NCI-H226 (cell line): Measurements from ENCODE around the gene OR2G2.

Experiments
- DNase-seq: peaks from one replicate; pipeline ENCODE4 v3.0.0-alpha.2; 2015

OR2G2 gene

GRCh38 chr1:247588060-247588459 lies at the start of gene OR2G2:
TSS of gene OR2G2 (plus strand) at chr1:247588360. CDS start at chr1:247588360, 0 bp downstream.
- DNase-seq = no peak

- no peak for DNase-seq
These were observed 49.6 kb upstream of the OR2G2 start for GRCh38 chr1:247538561-247538960.

GRCh38 chr1:247539215-247539614 lies 48.9 kb upstream of the OR2G2 start:
- no peak for DNase-seq

GRCh38 chr1:247540581-247540980 lies 47.6 kb upstream of the OR2G2 start:
- no peak for DNase-seq

- no peak for DNase-seq
These were observed 45.3 kb upstream of the OR2G2 start for GRCh38 chr1:247542811-247543210.

GRCh38 chr1:247548092-247548491 lies 40.1 kb upstream of the OR2G2 start:
- no peak for DNase-seq

GRCh38 chr1:247548769-247549182 lies 39.4 kb upstream of the OR2G2 start, which contains the start of gene GCSAML:
TSS of gene GCSAML (plus strand) at chr1:247549134. CDS start at chr1:247549192, 58 bp downstream.
- no peak for DNase-seq

- DNase-seq = peak; percentile 86
These were observed 36.4 kb upstream of the OR2G2 start for GRCh38 chr1:247551721-247552120.

- no peak for DNase-seq
These were observed 35.9 kb upstream of the OR2G2 start for GRCh38 chr1:247552231-247552630.

GRCh38 chr1:247557926-247558674 lies 30.1 kb upstream of the OR2G2 start:
- DNase-seq = peak; percentile 42

GRCh38 chr1:247561711-247562110 lies 26.4 kb upstream of the OR2G2 start:
- DNase-seq = no peak

- DNase-seq = no peak
These were observed 26.0 kb upstream of the OR2G2 start for GRCh38 chr1:247562198-247562597.

GRCh38 chr1:247574236-247574635 lies 13.9 kb upstream of the OR2G2 start:
- DNase-seq = peak; percentile 28

GRCh38 chr1:247574664-247575063 lies 13.5 kb upstream of the OR2G2 start:
- no peak for DNase-seq

GRCh38 chr1:247576514-247576913 lies 11.6 kb upstream of the OR2G2 start:
- DNase-seq = no peak

- no peak for DNase-seq
These were observed 9.2 kb upstream of the OR2G2 start for GRCh38 chr1:247578946-247579460.

GRCh38 chr1:247605286-247605685 lies 17.1 kb downstream of the OR2G2 start, which contains the start of gene OR2G3:
TSS of gene OR2G3 (plus strand) at chr1:247605586. CDS start at chr1:247605586, 0 bp downstream.
- no peak for DNase-seq

GRCh38 chr1:247613405-247613804 lies 25.2 kb downstream of the OR2G2 start:
- no peak for DNase-seq

- DNase-seq = no peak
These were observed 26.5 kb downstream of the OR2G2 start for GRCh38 chr1:247614625-247615024.

- DNase-seq = no peak
These were observed 39.8 kb downstream of the OR2G2 start for GRCh38 chr1:247627951-247628350.

GRCh38 chr1:247638011-247638410 lies 49.9 kb downstream of the OR2G2 start:
- DNase-seq = no peak

GRCh38 chr1:247638781-247639180 lies 50.6 kb downstream of the OR2G2 start:
- no peak for DNase-seq
